ENCODE results near the gene HEPH.
"Not testable (repeated sequence)": the region's sequence is repeated elsewhere in the genome, so short reads cannot be mapped to it uniquely, and the experiment has no call there.

HEPH gene

GRCh38 chrX:66233209-66233608, 69.2 kb downstream of the HEPH start:
- no peak for DNase-seq

GRCh38 chrX:66233904-66234303, 69.9 kb downstream of the HEPH start:
- not testable (repeated sequence) for DNase-seq

GRCh38 chrX:66255359-66255967, 91.4 kb downstream of the HEPH start:
- DNase-seq, result no peak

- no peak for DNase-seq
Measured at GRCh38 chrX:66262807-66263206, 98.8 kb downstream of the HEPH start.
